Epithelial cell of prostate (primary cell): Measurements from ENCODE around the gene COL4A1.

Source experiments
- DNase-seq: peaks from one replicate; pipeline ENCODE4 v3.0.0-alpha.2; 2011; ENCODE audit warnings: low read depth, low spot score
- H3K27ac ChIP-seq: fragments of 450-650 bp; 2 replicates; pipeline ENCODE4 v1.5.1; 2017; ENCODE audit warnings: mild to moderate bottlenecking

COL4A1 gene

GRCh38 chr13:110109910-110110309 is 197.0 kb downstream of the COL4A1 start:
- no peak for DNase-seq
- H3K27ac ChIP-seq = no peak overlapping the region

- no peak overlapping the region for H3K27ac ChIP-seq
Observed at GRCh38 chr13:110109140-110109783, 197.7 kb downstream of the COL4A1 start.

GRCh38 chr13:110108348-110109139 is 198.4 kb downstream of the COL4A1 start:
- H3K27ac ChIP-seq = no peak overlapping the region
- DNase-seq = peak; percentile 48

More at GRCh38 chr13:110109140-110109783, 197.7 kb downstream of the COL4A1 start:
- no peak for DNase-seq

- no peak overlapping the region for H3K27ac ChIP-seq
- no peak for DNase-seq
Observed at GRCh38 chr13:110107568-110108347, 199.2 kb downstream of the COL4A1 start.

GRCh38 chr13:110106726-110107125 is 200.2 kb downstream of the COL4A1 start:
- no peak for DNase-seq
- no peak overlapping the region for H3K27ac ChIP-seq

GRCh38 chr13:110105136-110105535 is 201.8 kb downstream of the COL4A1 start:
- H3K27ac ChIP-seq = no peak overlapping the region
- no peak for DNase-seq

GRCh38 chr13:110103534-110103933 is 203.4 kb downstream of the COL4A1 start:
- H3K27ac ChIP-seq = peak overlapping the region; percentile 75
- DNase-seq = peak; percentile 46

GRCh38 chr13:110103026-110103425 is 203.9 kb downstream of the COL4A1 start:
- H3K27ac ChIP-seq = peak overlapping the region; percentile 75
- no peak for DNase-seq

GRCh38 chr13:110102053-110102452 is 204.9 kb downstream of the COL4A1 start:
- H3K27ac ChIP-seq = no peak overlapping the region
- no peak for DNase-seq

- no peak overlapping the region for H3K27ac ChIP-seq
- no peak for DNase-seq
Observed at GRCh38 chr13:110099922-110100321, 207.0 kb downstream of the COL4A1 start.
